22Rv1 (cell line): ENCODE results near the gene CNGA3.

Experiments used
- ZFX ChIP-seq: fragments of 450-650 bp; IDR thresholded peaks from 2 replicates; pipeline ENCODE4 v1.6.1; 2017; ENCODE audit warnings: antibody characterized with exemption, borderline replicate concordance
- TF ChIP-seq, protein P1 (sequence below): fragments of 450-650 bp; IDR thresholded peaks from 2 replicates; pipeline ENCODE4 v1.5.1; 2017; ENCODE audit warnings: mild to moderate bottlenecking

DNA sequence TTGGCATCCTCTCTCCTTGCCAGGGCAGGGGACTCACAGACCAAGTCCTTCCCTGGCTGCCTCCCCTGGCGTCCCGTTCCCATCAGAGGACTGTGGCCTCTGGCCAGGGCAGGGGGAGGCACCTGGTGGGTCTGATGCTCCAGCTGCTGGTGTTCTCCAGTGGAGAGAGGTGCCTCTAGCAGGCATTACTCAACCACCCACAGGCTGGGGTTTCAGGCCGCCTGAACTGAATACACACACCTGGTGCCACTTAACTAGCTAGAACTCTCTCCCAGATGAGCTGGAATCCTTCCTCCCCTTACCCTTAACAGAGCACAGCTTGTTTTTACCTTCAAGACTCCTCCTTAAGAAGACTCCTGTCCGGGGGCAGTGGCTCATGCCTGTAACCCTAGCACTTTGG, 37.7 kb upstream of the CNGA3 start:
- TF ChIP-seq, protein P1, sequence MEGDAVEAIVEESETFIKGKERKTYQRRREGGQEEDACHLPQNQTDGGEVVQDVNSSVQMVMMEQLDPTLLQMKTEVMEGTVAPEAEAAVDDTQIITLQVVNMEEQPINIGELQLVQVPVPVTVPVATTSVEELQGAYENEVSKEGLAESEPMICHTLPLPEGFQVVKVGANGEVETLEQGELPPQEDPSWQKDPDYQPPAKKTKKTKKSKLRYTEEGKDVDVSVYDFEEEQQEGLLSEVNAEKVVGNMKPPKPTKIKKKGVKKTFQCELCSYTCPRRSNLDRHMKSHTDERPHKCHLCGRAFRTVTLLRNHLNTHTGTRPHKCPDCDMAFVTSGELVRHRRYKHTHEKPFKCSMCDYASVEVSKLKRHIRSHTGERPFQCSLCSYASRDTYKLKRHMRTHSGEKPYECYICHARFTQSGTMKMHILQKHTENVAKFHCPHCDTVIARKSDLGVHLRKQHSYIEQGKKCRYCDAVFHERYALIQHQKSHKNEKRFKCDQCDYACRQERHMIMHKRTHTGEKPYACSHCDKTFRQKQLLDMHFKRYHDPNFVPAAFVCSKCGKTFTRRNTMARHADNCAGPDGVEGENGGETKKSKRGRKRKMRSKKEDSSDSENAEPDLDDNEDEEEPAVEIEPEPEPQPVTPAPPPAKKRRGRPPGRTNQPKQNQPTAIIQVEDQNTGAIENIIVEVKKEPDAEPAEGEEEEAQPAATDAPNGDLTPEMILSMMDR: no peak
- no peak for TF ChIP-seq ZFX
